Measurements from ENCODE around the gene OR7G3. TPM values are rescaled to one million over a fixed set of nuclear protein-coding genes. Genes with fewer than 3 reads are reported as not detected.

The OR7G3 gene
- total RNA-seq, 4 donors from 2014 or later: not detected

DNA sequence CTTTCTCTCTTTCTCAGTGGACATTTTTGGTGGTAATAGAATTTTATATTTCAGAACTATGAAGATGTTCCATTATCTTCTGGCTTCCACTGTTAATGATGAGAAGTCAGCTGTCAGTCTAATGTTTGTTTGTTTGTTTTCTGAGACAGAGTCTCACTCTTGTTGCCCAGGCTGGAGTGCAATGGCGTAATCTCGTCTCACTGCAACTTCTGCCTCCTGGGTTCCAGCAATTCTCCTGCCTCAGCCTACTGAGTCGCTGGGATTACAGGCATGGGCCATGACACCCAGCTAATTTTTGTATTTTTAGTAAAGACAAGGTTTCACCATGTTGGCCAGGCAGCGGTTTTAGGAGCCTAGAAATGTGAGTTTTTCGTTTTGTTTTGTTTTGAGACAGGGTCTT, 18.2 kb upstream of the OR7G3 start:
- DNase-seq: no peak
- intact Hi-C loops (cut with DNase I; ENCODE audit: low total_unique reads): no loop called here
- no peaks in the 10 kb centered on the region for H3K27me3 ChIP-seq
- TF ChIP-seq, protein P1, sequence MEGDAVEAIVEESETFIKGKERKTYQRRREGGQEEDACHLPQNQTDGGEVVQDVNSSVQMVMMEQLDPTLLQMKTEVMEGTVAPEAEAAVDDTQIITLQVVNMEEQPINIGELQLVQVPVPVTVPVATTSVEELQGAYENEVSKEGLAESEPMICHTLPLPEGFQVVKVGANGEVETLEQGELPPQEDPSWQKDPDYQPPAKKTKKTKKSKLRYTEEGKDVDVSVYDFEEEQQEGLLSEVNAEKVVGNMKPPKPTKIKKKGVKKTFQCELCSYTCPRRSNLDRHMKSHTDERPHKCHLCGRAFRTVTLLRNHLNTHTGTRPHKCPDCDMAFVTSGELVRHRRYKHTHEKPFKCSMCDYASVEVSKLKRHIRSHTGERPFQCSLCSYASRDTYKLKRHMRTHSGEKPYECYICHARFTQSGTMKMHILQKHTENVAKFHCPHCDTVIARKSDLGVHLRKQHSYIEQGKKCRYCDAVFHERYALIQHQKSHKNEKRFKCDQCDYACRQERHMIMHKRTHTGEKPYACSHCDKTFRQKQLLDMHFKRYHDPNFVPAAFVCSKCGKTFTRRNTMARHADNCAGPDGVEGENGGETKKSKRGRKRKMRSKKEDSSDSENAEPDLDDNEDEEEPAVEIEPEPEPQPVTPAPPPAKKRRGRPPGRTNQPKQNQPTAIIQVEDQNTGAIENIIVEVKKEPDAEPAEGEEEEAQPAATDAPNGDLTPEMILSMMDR (IDR thresholded peaks at IDR 0.05): no peak
- TF ChIP-seq POLR2A (IDR thresholded peaks at IDR 0.05): no peak
- H3K27ac ChIP-seq: no peak overlapping the region
- H3K36me3 ChIP-seq: no peaks in the 10 kb centered on the region
- no peak overlapping the region for H3K4me3 ChIP-seq
- H3K9me3 ChIP-seq: peaks cover 0 to 16% of the 10 kb centered on the region in 2 donors
- H3K4me1 ChIP-seq: peaks cover 0 to 10% of the 10 kb centered on the region in 2 donors

DNA sequence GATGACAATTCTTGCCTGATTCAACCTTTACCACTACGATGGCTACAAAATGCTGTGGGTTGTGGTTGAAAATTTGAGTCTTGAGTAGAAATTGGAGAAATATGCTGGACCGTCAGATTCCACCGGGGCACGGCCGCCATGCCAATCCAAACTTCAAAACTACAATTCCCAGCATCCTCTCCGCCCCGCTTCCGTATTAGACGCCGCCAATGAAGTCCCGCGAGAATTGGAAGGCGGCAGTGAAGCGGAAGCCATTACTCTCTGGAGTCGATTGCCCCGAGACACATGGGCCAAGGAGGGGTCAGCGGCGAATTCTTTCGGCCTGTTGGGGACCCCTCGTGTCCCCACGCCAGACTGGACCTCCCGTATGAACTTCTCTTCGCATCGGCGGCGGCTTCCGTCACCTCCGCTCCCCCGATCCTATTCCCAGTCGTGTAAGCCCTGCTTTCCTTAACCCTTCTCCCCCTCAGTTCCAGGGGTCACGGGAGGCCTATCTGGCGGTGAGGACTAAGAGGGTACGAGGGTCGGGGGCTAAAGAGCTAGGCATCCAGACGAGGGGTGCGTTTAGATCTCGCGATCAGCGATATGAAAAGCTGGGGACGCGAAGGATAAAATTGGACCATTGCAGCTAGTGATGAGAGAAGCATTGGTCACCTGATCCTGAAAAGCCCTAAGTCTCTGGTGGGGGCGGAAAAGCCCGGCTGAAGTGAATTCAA, 13.6 kb upstream of the OR7G3 start, which contains the start of gene ZNF317:
Gene ZNF317, plus strand, starts transcription at position 239 of the 716 bp plus-strand sequence. CDS start 15,620 bp downstream, outside the sequence.
- peaks cover 0 to 10% of the 10 kb centered on the region in 2 donors for H3K4me1 ChIP-seq
- peak; percentile 90 to 95 for DNase-seq
- H3K4me3 ChIP-seq: peak within 1 kb of the TSS; percentile 72 to 96
- TF ChIP-seq, protein P1 (IDR thresholded peaks at IDR 0.05): no peak
- peak in 1 of 2 donors; percentile 59 for TF ChIP-seq POLR2A (IDR thresholded peaks at IDR 0.05)
- no peaks in the 10 kb centered on the region for H3K36me3 ChIP-seq
- intact Hi-C loops (cut with DNase I; ENCODE audit: low total_unique reads): no loop called here
- H3K27ac ChIP-seq: peak within 1 kb of the TSS; percentile 87 to 90
- peaks cover 0 to 10% of the 10 kb centered on the region in 2 donors for H3K9me3 ChIP-seq
- no peaks in the 10 kb centered on the region for H3K27me3 ChIP-seq

DNA sequence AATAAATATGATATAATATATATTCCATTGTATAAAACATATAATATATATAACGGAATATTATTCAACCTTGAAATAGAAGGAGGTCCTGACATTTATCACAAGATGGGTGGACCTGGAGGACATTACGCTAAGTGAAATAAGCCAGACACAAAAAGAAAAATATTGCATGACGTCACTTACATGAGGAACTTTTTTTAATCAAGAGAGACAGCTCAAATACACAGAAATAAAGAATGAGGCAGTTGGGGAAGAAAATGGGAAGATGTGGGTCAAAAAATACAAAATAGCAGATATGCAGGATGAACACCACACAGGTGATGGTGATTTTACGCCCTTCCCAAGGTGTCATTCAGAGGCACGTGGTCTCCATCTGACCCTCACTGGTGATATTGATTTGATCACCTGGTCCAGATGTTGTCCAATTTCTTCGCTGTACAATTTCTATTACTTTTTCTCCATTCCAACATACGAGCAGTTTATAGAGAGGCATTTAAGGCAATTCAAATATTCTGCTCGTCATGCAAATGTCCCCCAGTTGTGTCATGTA, 12.9 kb upstream of the OR7G3 start:
- no peak for TF ChIP-seq POLR2A (IDR thresholded peaks at IDR 0.05)
- TF ChIP-seq, protein P1 (IDR thresholded peaks at IDR 0.05): no peak
- DNase-seq: no peak
- Histone ChIP-seq H3K36me3 (no peaks in the 10 kb centered on the region), H3K9me3 (peaks cover 0 to 4% of the 10 kb centered on the region in 2 donors), H3K27ac (peak overlapping the region; percentile 87 to 90), H3K4me3 (peak overlapping the region; percentile 72 to 96), H3K4me1 (peaks cover 0 to 10% of the 10 kb centered on the region in 2 donors), H3K27me3 (no peaks in the 10 kb centered on the region)
- intact Hi-C loops (cut with DNase I; ENCODE audit: low total_unique reads): no loop called here

DNA sequence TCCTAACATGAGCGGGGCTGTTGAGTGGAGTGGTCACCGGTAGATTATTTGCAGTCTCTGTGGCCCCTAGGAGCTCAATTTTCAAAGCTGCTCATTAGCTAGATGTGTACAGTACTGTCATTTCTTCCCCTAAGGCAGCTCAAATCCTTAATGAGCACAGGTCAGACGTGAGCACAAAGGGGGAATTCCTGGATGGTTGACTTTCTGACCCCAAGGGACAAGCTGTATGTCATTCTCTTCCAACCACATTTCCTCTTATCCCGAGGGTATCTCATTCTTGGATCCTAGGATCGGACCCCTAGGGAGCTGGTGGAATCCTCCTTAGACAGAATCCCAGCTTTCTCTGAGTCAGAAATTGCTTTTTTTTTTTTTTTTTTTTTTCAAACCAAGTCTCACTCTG, 5.7 kb upstream of the OR7G3 start:
- no peaks in the 10 kb centered on the region for H3K27me3 ChIP-seq
- H3K36me3 ChIP-seq: no peaks in the 10 kb centered on the region
- H3K9me3 ChIP-seq: no peaks in the 10 kb centered on the region
- H3K4me1 ChIP-seq: no peaks in the 10 kb centered on the region
- DNase-seq: no peak
- H3K27ac ChIP-seq: no peak overlapping the region
- no peak overlapping the region for H3K4me3 ChIP-seq
- intact Hi-C loops (cut with DNase I; ENCODE audit: low total_unique reads): no loop called here
- TF ChIP-seq, protein P1 (IDR thresholded peaks at IDR 0.05): no peak
- TF ChIP-seq POLR2A (IDR thresholded peaks at IDR 0.05): no peak

DNA sequence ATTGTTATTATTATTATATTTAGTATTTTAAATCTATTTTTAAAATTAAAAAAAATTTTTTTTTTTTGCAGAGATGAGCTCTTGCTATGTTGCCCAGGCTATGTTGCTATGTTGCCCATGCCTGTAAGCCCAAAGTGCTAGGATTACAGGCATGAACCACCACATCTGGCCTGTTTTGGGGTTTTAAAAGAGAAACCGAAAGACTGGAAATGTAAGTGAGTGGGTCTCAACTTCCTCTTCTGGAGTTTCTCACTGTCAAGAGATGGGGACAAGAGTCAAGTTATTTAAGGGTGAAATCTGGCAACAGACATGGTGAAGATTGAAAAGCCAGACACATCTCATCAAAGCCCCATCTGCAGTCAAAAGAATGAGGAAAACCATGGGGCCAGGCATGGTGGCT, 4.2 kb upstream of the OR7G3 start:
- no peak overlapping the region for H3K27ac ChIP-seq
- H3K36me3 ChIP-seq: no peaks in the 10 kb centered on the region
- no peak for DNase-seq
- H3K4me3 ChIP-seq: no peak overlapping the region
- no peaks in the 10 kb centered on the region for H3K9me3 ChIP-seq
- no peaks in the 10 kb centered on the region for H3K27me3 ChIP-seq
- intact Hi-C loops (cut with DNase I; ENCODE audit: low total_unique reads): no loop called here
- H3K4me1 ChIP-seq: no peaks in the 10 kb centered on the region
- TF ChIP-seq, protein P1 (IDR thresholded peaks at IDR 0.05): no peak
- TF ChIP-seq POLR2A (IDR thresholded peaks at IDR 0.05): no peak

All from uterus (tissue), 4 donors.